HG02759 (cell line): ENCODE data around the gene EOMES.
A peak's percentile ranks its signal among the peaks of the same experiment; 100 is the strongest.

ENCODE experiments used
- ATAC-seq: cut with Tn5 transposase; IDR thresholded peaks from one replicate; pipeline ENCODE4 v1.9.1; 2021; ENCODE audit warnings: mild to moderate bottlenecking, moderate library complexity; ENCODE audit not compliant: unreplicated experiment

Gene EOMES

GRCh38 chr3:27681249-27681748 is 40.8 kb downstream of the EOMES start:
- peak; percentile 77 for ATAC-seq

GRCh38 chr3:27680517-27681246 is 41.4 kb downstream of the EOMES start:
- peak; percentile 24 for ATAC-seq

GRCh38 chr3:27679691-27680090 is 42.4 kb downstream of the EOMES start:
- no peak for ATAC-seq

DNA sequence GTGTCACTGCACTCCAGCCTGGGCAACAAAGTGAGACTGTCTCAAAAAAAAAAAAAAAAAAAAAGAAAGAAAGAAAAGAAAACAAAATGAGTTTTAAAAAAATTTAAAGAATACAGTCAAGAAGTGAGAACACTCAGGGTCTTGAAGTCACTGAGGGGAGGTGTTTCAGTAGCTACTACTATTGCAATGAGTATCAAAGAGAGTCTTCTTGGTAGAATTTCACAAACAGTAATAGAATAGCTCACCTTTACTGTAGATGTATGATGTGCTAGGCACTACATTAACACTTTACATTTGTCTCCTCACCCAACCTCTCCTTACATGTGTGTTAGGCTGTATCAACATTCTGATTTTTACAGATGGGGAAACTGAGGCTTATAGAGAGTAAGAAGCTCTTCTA is 43.9 kb downstream of the EOMES start:
- ATAC-seq, result no peak

- ATAC-seq, result no peak
These were observed 44.6 kb downstream of the EOMES start for GRCh38 chr3:27677565-27677964.

- no peak for ATAC-seq
These were observed 46.8 kb downstream of the EOMES start for GRCh38 chr3:27675287-27675686.

- no peak for ATAC-seq
These were observed 48.4 kb downstream of the EOMES start for GRCh38 chr3:27673701-27674100.

DNA sequence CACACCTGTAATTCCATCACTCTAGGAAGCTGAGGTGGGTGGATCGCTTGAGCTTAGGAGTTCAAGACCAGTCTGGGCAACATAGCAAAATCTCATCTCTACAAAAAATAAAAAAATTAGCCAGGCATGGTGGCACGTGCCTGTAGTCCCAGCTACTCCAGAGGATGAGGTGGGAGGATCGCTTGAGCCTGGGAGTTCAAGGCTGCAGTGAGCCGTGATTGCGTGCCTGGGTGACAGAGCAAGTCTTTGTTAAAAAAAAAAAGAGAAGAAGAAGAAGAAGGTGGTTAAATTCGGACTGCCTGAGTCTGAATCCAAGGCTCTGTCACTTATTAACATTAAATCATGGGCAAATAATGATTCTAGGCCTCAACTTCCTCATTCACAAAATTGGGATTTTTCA is 51.0 kb downstream of the EOMES start:
- ATAC-seq, result no peak

GRCh38 chr3:27670619-27671018 is 51.5 kb downstream of the EOMES start:
- no peak for ATAC-seq

GRCh38 chr3:27669591-27669990 is 52.5 kb downstream of the EOMES start:
- peak; percentile 76 for ATAC-seq

GRCh38 chr3:27667751-27668150 is 54.4 kb downstream of the EOMES start:
- ATAC-seq, result no peak

GRCh38 chr3:27666708-27667107 is 55.4 kb downstream of the EOMES start:
- ATAC-seq, result peak; percentile 41

DNA sequence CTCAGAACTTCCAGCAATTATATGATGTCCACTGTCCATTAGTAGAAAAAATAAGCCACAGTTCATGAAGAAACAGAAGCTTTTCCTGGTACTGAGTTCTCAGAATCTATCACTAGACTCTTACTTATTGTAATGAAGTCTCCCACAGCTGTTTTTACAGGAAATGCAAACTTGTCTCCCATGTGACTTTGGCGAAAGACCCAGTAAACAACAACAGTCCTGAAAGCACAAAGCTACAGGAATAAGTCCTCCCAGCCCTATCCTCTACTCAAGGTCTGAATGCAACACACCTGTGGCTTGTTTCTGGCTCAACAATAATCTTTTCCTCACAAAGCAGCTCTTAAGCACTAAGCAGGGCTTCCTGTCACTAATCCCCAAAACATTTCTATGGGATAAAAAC is 55.9 kb downstream of the EOMES start:
- peak; percentile 32 for ATAC-seq
